Keratinocyte (primary cell): ENCODE results near the gene DPPA4. TPM values are rescaled to one million over a fixed set of nuclear protein-coding genes. Genes with fewer than 3 reads are reported as not detected.

Experiments
- DNase-seq: peaks from one replicate; pipeline ENCODE4 v3.0.0-alpha.2; 2011; ENCODE audit warnings: low read depth, missing footprints, low spot score
- FAIRE-seq: peaks from 2 replicates; lab custom pipeline; 2011; peaks lifted over from hg19 to GRCh38; lab: Jason Lieb, UNC
- H2AFZ ChIP-seq: 2 replicates; pipeline ENCODE4 v1.6.0; 2012; ENCODE audit warnings: low read length, control low read depth, inconsistent platforms; ENCODE audit not compliant: control insufficient read depth
- H3K27ac ChIP-seq: 2 replicates; pipeline ENCODE4 v1.5.1; 2011; ENCODE audit warnings: low read length; ENCODE audit not compliant: control insufficient read depth, insufficient read depth
- H3K27me3 ChIP-seq: 3 replicates; pipeline ENCODE4 v1.6.0; 2011; ENCODE audit warnings: low read length; ENCODE audit not compliant: control insufficient read depth, insufficient read depth; ENCODE audit errors: extremely low read depth
- H3K36me3 ChIP-seq, 2 experiments: 2 replicates in 1 of 2; 3 replicates in 1 of 2; pipeline ENCODE4 v1.5.1; 2011; ENCODE audit warnings: low read length in 2 of 2, mild to moderate bottlenecking in 1 of 2; ENCODE audit not compliant: control insufficient read depth in 2 of 2, insufficient read depth in 2 of 2; ENCODE audit errors: extremely low read depth in 1 of 2
- H3K4me1 ChIP-seq: 3 replicates; pipeline ENCODE4 v1.5.1; 2011; ENCODE audit warnings: low read length; ENCODE audit not compliant: control insufficient read depth, insufficient read depth; ENCODE audit errors: extremely low read depth
- H3K4me2 ChIP-seq: 3 replicates; pipeline ENCODE4 v1.6.0; 2011; ENCODE audit warnings: low read depth, low read length; ENCODE audit not compliant: control insufficient read depth, insufficient read depth; ENCODE audit errors: extremely low read depth
- H3K4me3 ChIP-seq, 3 experiments: fragments of 200-600 bp in 1 of 3; sonication (generic) in 1 of 3; 2 replicates in 2 of 3; 3 replicates in 1 of 3; pipeline ENCODE4 v1.5.1; 2011 to 2016; ENCODE audit warnings: low read length in 3 of 3, mild to moderate bottlenecking in 3 of 3, control low read depth in 2 of 3, inconsistent platforms in 1 of 3, low read depth in 1 of 3, mixed read lengths in 1 of 3, mixed run types in 1 of 3, moderate library complexity in 1 of 3; ENCODE audit not compliant: control insufficient read depth in 2 of 3, insufficient read depth in 2 of 3; ENCODE audit errors: extremely low read depth in 1 of 3
- H3K79me2 ChIP-seq: 2 replicates; pipeline ENCODE4 v1.6.0; 2012; ENCODE audit warnings: low read length; ENCODE audit not compliant: control insufficient read depth, insufficient read depth
- H3K9ac ChIP-seq: 3 replicates; pipeline ENCODE4 v1.6.0; 2011; ENCODE audit warnings: low read length; ENCODE audit not compliant: control insufficient read depth, insufficient read depth; ENCODE audit errors: extremely low read depth
- H3K9me1 ChIP-seq: 3 replicates; pipeline ENCODE4 v1.6.0; 2011; ENCODE audit warnings: low read length; ENCODE audit not compliant: control insufficient read depth, insufficient read depth; ENCODE audit errors: extremely low read depth
- H3K9me3 ChIP-seq: 2 replicates; pipeline ENCODE4 v1.5.1; 2012; ENCODE audit warnings: low read depth, low read length; ENCODE audit not compliant: control insufficient read depth
- H4K20me1 ChIP-seq: 3 replicates; pipeline ENCODE4 v1.6.0; 2011; ENCODE audit warnings: low read length; ENCODE audit not compliant: control insufficient read depth, insufficient read depth; ENCODE audit errors: extremely low read depth
- EZH2 ChIP-seq: IDR thresholded peaks from one replicate; pipeline ENCODE4 v1.6.1; 2012; ENCODE audit warnings: inconsistent platforms, mild to moderate bottlenecking, low read length, moderate library complexity
- dilution Hi-C: fragments of 300-500 bp; cut with MboI; formaldehyde crosslinking; loops from one replicate; pipeline ENCODE4 v1.7.0; 2020; ENCODE audit warnings: low sequenced_read_pairs; ENCODE audit not compliant: extremely low pct_ligation_motif_present
- polyA minus RNA-seq, 3 experiments: library from RNA; depleted of rRNA, polyadenylated mRNA; stranded (reverse); fragments of >200 nt; gene quantifications; 1 replicate in 1 of 3; 2 replicates in 1 of 3; 3 replicates in 1 of 3; pipeline ENCODE4 v1.2.3, GENCODE V29; 2011
- polyA plus RNA-seq, 5 experiments: library from polyadenylated mRNA; depleted of rRNA in 3 of 5; stranded (reverse) in 3 of 5; stranded (forward) in 1 of 5; unstranded in 1 of 5; fragments of >200 nt; gene quantifications; 1 replicate in 1 of 5; 2 replicates in 3 of 5; 3 replicates in 1 of 5; pipeline versions ENCODE4 v1.2.1 to v1.2.3, GENCODE V29; 2011 to 2012; ENCODE audit warnings: missing spikeins in 2 of 5, low read depth in 1 of 5, low replicate concordance in 1 of 5
- TF ChIP-seq, protein P1 (sequence below), 3 experiments: IDR thresholded peaks in 1 of 3; conservative IDR thresholded peaks in 1 of 3; optimal IDR thresholded peaks in 1 of 3; 2 replicates in 2 of 3; 3 replicates in 1 of 3; pipeline versions ENCODE3 to v1.5.1; 2011; ENCODE audit warnings: low read length in 3 of 3, mild to moderate bottlenecking in 3 of 3, moderate library complexity in 2 of 3, control low read depth in 1 of 3, inconsistent platforms in 1 of 3; ENCODE audit not compliant: insufficient read depth in 2 of 3; ENCODE audit errors: extremely low read depth in 1 of 3

DPPA4 gene, protein sequence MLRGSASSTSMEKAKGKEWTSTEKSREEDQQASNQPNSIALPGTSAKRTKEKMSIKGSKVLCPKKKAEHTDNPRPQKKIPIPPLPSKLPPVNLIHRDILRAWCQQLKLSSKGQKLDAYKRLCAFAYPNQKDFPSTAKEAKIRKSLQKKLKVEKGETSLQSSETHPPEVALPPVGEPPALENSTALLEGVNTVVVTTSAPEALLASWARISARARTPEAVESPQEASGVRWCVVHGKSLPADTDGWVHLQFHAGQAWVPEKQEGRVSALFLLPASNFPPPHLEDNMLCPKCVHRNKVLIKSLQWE
- polyA plus RNA-seq (not detected in 3 replicates), polyA minus RNA-seq (not detected in 3 replicates)
- not detected for polyA plus RNA-seq (2011; ENCODE audit: low read depth)
- not detected in 2 replicates for polyA plus RNA-seq (2011; cell fraction: cytosol; rRNA removed)
- polyA plus RNA-seq (2011; cell fraction: nucleus; rRNA removed): not detected in 2 replicates
- not detected in 2 replicates for polyA plus RNA-seq (2012; ENCODE audit: low replicate concordance)
- polyA minus RNA-seq (2011; cell fraction: cytosol; rRNA and poly(A)+ RNA removed): not detected
- not detected in 2 replicates for polyA minus RNA-seq (2011; cell fraction: nucleus; rRNA and poly(A)+ RNA removed)

DNA sequence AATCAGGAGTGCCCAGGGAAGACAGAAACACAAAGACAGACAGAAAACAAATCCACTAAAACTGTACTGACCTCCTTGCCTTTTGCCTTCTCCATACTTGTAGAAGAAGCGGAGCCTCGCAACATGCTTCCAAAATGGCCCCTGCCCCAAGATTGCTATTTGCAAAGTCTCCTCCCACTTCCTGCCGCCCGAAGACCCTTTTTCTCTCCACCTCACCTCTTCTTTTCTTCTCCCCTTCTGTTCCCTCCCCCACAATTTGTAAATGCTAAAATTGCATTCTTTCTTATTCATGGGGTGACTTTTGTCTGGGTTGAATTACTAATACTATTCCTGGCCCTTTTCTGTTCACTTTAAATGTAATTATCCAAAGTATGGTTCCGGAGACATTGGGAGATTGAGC lies at the start of gene DPPA4:
TSS of gene DPPA4 (minus strand) at position 154 of the 400 bp plus-strand sequence. CDS start at position 125, 29 bp downstream.
- Histone ChIP-seq H3K4me3 (no peak within 1 kb of the TSS), H3K4me2 (no peak within 1 kb of the TSS), H4K20me1 (no peaks in the 10 kb centered on the region), H3K4me1 (no peaks in the 10 kb centered on the region), H3K9ac (no peak within 1 kb of the TSS), H3K27me3 (no peaks in the 10 kb centered on the region), H2AFZ (no peak within 1 kb of the TSS), H3K36me3 (no peaks in the 10 kb centered on the region), H3K9me3 (peaks cover 1% of the 10 kb centered on the region), H3K27ac (no peak within 1 kb of the TSS), H3K79me2 (no peaks in the 10 kb centered on the region), H3K9me1 (no peaks in the 10 kb centered on the region)
- FAIRE-seq (no peak), DNase-seq (no peak)
- TF ChIP-seq, protein P1, sequence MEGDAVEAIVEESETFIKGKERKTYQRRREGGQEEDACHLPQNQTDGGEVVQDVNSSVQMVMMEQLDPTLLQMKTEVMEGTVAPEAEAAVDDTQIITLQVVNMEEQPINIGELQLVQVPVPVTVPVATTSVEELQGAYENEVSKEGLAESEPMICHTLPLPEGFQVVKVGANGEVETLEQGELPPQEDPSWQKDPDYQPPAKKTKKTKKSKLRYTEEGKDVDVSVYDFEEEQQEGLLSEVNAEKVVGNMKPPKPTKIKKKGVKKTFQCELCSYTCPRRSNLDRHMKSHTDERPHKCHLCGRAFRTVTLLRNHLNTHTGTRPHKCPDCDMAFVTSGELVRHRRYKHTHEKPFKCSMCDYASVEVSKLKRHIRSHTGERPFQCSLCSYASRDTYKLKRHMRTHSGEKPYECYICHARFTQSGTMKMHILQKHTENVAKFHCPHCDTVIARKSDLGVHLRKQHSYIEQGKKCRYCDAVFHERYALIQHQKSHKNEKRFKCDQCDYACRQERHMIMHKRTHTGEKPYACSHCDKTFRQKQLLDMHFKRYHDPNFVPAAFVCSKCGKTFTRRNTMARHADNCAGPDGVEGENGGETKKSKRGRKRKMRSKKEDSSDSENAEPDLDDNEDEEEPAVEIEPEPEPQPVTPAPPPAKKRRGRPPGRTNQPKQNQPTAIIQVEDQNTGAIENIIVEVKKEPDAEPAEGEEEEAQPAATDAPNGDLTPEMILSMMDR (optimal IDR thresholded peaks at IDR 0.05 in 1 of 3, IDR thresholded peaks at IDR 0.05 in 1 of 3, conservative IDR thresholded peaks at IDR 0.05 in 1 of 3; ENCODE audit: extremely low read depth in 1 of 3, insufficient read depth in 2 of 3, low read length in 3 of 3): no peak
- no peak for TF ChIP-seq EZH2
- dilution Hi-C loops: no loop called here

GRCh38 chr3:109385442-109386318 lies 48.3 kb upstream of the DPPA4 start:
- FAIRE-seq: no peak
- TF ChIP-seq, protein P1 (optimal IDR thresholded peaks at IDR 0.05 in 1 of 3, IDR thresholded peaks at IDR 0.05 in 1 of 3, conservative IDR thresholded peaks at IDR 0.05 in 1 of 3; ENCODE audit: extremely low read depth in 1 of 3, insufficient read depth in 2 of 3, low read length in 3 of 3): no peak
- TF ChIP-seq EZH2: no peak
- H3K79me2 ChIP-seq: no peaks in the 10 kb centered on the region
- no peak overlapping the region for H3K4me2 ChIP-seq
- no peaks in the 10 kb centered on the region for H3K9me3 ChIP-seq
- no peak overlapping the region for H3K27ac ChIP-seq
- DNase-seq: no peak
- H3K4me1 ChIP-seq: no peaks in the 10 kb centered on the region
- H2AFZ ChIP-seq: no peak overlapping the region
- no peaks in the 10 kb centered on the region for H3K36me3 ChIP-seq
- H3K9ac ChIP-seq: no peak overlapping the region
- H3K4me3 ChIP-seq: no peak overlapping the region
- H3K27me3 ChIP-seq: no peaks in the 10 kb centered on the region
- no peaks in the 10 kb centered on the region for H3K9me1 ChIP-seq
- H4K20me1 ChIP-seq: no peaks in the 10 kb centered on the region
- dilution Hi-C loops: no loop called here
